GM23338 (cell line): ENCODE data around the gene ROR1. TPM values are rescaled to one million over a fixed set of nuclear protein-coding genes. Genes with fewer than 3 reads are reported as not detected.

ENCODE experiments used
- CREB1 ChIP-seq: fragments of 250-450 bp; sonication (Bioruptor Pico); IDR thresholded peaks from 2 replicates; pipeline ENCODE4 v1.5.0; 2020; ENCODE audit warnings: low read depth, mild to moderate bottlenecking, moderate library complexity
- EZH2 ChIP-seq: fragments of 200-600 bp; sonication (generic); IDR thresholded peaks from one replicate; pipeline ENCODE4 v1.8.0; 2017; ENCODE audit warnings: antibody characterized with exemption, mild to moderate bottlenecking, low read depth; ENCODE audit not compliant: unreplicated experiment
- ZNF114 ChIP-seq: fragments of 250-450 bp; sonication (Bioruptor Pico); IDR thresholded peaks from 2 replicates; pipeline ENCODE4 v1.5.0; 2020; ENCODE audit warnings: mild to moderate bottlenecking, moderate library complexity
- polyA plus RNA-seq: library from polyadenylated mRNA; unstranded; fragments of >200 nt; fragmentation: Nextera tagmentation; extraction: Ambion mirVana; gene quantifications from 2 replicates; pipeline ENCODE4 v1.2.1, GENCODE V29; 2016
- total RNA-seq: library from RNA; depleted of rRNA; stranded (reverse); fragments of >200 nt; shearing (Covaris generic); gene quantifications from 2 replicates; pipeline ENCODE4 v1.2.3, GENCODE V29; 2014
- TF ChIP-seq, protein P1 (sequence below): fragments of 250-450 bp; sonication (Bioruptor Pico); IDR thresholded peaks from 2 replicates; pipeline ENCODE4 v1.5.0; 2020; ENCODE audit warnings: mild to moderate bottlenecking, moderate library complexity
- TF ChIP-seq, protein P2 (sequence below), 2 experiments: fragments of 200-600 bp in 1 of 2; sonication (generic) in 1 of 2; conservative IDR thresholded peaks; 2 replicates each; pipeline versions ENCODE4 v1.5.1 to v1.6.1; 2016 to 2017; ENCODE audit warnings: antibody characterized with exemption in 2 of 2, low read depth in 2 of 2, mild to moderate bottlenecking in 2 of 2, moderate library complexity in 1 of 2
- TF ChIP-seq, protein P3 (sequence below): IDR thresholded peaks from 2 replicates; pipeline ENCODE4 v1.6.1; 2016; ENCODE audit warnings: antibody characterized with exemption

ROR1 gene
- total and polyA plus RNA-seq, 2 experiments from 2014 or later = 59.7 to 96.0 TPM

DNA sequence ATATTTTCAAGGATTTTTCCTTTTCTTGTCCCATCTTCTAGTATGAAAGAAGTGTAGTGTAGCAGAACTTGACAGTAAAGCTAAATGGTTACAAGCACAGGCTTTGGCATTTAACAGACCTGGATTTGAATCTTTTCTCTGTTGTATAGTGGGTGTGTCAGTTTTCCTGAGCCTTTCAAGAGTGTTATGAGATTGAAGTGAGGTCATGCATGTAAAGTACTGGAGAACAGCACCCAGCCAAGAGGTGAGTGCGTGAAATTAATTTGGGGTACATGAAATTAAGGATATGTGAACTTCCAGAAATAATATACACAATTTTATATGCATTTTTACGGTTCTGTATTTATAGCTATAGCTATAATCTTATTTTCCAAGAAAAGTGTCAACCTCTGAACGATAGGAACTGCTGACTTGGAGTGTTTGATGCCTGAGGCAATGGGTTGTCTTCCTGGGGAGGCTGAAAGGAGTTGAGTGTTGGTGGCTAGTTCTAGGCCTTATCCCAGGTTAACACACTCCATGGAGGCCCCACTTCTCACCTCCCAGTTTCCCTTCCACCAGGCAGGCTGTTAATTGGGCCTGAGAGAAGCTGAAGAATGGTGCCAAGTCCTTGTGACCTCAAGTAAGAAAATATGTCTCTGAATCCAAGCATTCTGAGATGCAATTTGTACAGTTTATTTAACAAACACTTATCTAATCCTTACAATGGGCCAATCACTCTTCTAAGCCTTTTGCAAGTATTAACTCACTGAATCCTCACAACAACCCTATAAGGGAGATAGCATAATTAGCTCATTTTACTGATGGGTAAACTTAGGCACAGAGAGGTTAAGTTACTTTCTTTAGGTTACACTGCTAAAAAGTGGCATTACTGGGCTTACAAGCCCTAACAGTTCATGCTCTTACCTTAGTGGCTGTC is 4.4 kb downstream of the ROR1 start (continued):
- TF ChIP-seq, protein P1, sequence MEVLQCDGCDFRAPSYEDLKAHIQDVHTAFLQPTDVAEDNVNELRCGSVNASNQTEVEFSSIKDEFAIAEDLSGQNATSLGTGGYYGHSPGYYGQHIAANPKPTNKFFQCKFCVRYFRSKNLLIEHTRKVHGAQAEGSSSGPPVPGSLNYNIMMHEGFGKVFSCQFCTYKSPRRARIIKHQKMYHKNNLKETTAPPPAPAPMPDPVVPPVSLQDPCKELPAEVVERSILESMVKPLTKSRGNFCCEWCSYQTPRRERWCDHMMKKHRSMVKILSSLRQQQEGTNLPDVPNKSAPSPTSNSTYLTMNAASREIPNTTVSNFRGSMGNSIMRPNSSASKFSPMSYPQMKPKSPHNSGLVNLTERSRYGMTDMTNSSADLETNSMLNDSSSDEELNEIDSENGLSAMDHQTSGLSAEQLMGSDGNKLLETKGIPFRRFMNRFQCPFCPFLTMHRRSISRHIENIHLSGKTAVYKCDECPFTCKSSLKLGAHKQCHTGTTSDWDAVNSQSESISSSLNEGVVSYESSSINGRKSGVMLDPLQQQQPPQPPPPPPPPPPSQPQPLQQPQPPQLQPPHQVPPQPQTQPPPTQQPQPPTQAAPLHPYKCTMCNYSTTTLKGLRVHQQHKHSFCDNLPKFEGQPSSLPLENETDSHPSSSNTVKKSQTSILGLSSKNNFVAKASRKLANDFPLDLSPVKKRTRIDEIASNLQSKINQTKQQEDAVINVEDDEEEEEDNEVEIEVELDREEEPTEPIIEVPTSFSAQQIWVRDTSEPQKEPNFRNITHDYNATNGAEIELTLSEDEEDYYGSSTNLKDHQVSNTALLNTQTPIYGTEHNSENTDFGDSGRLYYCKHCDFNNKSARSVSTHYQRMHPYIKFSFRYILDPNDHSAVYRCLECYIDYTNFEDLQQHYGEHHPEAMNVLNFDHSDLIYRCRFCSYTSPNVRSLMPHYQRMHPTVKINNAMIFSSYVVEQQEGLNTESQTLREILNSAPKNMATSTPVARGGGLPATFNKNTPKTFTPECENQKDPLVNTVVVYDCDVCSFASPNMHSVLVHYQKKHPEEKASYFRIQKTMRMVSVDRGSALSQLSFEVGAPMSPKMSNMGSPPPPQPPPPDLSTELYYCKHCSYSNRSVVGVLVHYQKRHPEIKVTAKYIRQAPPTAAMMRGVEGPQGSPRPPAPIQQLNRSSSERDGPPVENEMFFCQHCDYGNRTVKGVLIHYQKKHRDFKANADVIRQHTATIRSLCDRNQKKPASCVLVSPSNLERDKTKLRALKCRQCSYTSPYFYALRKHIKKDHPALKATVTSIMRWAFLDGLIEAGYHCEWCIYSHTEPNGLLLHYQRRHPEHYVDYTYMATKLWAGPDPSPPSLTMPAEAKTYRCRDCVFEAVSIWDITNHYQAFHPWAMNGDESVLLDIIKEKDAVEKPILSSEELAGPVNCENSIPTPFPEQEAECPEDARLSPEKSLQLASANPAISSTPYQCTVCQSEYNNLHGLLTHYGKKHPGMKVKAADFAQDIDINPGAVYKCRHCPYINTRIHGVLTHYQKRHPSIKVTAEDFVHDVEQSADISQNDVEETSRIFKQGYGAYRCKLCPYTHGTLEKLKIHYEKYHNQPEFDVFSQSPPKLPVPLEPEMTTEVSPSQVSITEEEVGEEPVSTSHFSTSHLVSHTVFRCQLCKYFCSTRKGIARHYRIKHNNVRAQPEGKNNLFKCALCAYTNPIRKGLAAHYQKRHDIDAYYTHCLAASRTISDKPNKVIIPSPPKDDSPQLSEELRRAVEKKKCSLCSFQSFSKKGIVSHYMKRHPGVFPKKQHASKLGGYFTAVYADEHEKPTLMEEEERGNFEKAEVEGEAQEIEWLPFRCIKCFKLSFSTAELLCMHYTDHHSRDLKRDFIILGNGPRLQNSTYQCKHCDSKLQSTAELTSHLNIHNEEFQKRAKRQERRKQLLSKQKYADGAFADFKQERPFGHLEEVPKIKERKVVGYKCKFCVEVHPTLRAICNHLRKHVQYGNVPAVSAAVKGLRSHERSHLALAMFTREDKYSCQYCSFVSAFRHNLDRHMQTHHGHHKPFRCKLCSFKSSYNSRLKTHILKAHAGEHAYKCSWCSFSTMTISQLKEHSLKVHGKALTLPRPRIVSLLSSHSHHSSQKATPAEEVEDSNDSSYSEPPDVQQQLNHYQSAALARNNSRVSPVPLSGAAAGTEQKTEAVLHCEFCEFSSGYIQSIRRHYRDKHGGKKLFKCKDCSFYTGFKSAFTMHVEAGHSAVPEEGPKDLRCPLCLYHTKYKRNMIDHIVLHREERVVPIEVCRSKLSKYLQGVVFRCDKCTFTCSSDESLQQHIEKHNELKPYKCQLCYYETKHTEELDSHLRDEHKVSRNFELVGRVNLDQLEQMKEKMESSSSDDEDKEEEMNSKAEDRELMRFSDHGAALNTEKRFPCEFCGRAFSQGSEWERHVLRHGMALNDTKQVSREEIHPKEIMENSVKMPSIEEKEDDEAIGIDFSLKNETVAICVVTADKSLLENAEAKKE (CRISPR knock-in tag) = no peak
- TF ChIP-seq, protein P2, sequence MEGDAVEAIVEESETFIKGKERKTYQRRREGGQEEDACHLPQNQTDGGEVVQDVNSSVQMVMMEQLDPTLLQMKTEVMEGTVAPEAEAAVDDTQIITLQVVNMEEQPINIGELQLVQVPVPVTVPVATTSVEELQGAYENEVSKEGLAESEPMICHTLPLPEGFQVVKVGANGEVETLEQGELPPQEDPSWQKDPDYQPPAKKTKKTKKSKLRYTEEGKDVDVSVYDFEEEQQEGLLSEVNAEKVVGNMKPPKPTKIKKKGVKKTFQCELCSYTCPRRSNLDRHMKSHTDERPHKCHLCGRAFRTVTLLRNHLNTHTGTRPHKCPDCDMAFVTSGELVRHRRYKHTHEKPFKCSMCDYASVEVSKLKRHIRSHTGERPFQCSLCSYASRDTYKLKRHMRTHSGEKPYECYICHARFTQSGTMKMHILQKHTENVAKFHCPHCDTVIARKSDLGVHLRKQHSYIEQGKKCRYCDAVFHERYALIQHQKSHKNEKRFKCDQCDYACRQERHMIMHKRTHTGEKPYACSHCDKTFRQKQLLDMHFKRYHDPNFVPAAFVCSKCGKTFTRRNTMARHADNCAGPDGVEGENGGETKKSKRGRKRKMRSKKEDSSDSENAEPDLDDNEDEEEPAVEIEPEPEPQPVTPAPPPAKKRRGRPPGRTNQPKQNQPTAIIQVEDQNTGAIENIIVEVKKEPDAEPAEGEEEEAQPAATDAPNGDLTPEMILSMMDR (conservative IDR thresholded peaks at IDR 0.05; ENCODE audit: low read depth in 2 of 2) = no peak
- no peak for TF ChIP-seq ZNF114 (CRISPR knock-in tag)
- TF ChIP-seq, protein P3, sequence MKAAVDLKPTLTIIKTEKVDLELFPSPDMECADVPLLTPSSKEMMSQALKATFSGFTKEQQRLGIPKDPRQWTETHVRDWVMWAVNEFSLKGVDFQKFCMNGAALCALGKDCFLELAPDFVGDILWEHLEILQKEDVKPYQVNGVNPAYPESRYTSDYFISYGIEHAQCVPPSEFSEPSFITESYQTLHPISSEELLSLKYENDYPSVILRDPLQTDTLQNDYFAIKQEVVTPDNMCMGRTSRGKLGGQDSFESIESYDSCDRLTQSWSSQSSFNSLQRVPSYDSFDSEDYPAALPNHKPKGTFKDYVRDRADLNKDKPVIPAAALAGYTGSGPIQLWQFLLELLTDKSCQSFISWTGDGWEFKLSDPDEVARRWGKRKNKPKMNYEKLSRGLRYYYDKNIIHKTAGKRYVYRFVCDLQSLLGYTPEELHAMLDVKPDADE = no peak
- no peak for TF ChIP-seq CREB1 (CRISPR knock-in tag)
- no peak for TF ChIP-seq EZH2
